Erythroblast (primary cell): Measurements from ENCODE around the gene KDELR3.

Experiments used
- DNase-seq, 2 experiments: peaks; one replicate each; lab custom pipeline; 2025; lab: John Stamatoyannopoulos, UW
- GATA1 ChIP-seq: IDR thresholded peaks from 2 replicates; pipeline ENCODE4 v1.6.1; 2011; ENCODE audit warnings: low read depth, mild to moderate bottlenecking, control low read depth, low read length, moderate library complexity
- POLR2A ChIP-seq: IDR thresholded peaks from 2 replicates; pipeline ENCODE4 v1.6.1; 2011; ENCODE audit warnings: mild to moderate bottlenecking, low read length

Gene KDELR3

GRCh38 chr22:38444783-38445182 is 23.1 kb upstream of the KDELR3 start:
- DNase-seq, result no peak
- TF ChIP-seq GATA1, result no peak
- no peak for TF ChIP-seq POLR2A

DNA sequence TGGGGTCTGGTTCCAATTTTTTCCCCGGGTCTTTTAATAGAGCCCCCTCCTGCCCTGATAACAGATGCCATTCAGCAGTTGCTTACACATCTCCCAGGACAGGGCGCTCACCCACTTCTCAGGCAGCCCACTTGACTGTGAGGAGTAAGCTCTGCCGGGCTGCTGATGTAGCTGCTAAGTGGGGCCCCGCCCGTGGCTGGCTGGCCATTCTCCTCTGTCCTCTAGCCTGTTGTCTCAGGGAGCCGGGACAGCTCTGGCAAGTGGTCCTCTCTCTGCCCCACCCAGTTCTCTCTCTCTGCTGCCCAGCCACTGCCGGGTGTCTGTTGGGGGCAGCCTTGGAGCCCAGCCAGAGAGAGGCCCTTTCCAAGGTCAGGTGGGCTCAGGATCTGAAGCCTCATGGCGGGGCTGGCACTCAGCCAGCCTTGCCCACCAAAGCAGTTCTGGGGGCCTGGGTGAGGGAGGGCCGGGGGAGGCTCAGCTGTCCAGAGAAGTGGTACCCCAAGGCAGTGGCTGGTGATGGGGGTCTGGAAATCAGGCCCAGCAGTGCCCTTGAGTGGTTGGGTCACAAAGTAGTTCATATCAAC is 21.8 kb upstream of the KDELR3 start:
- DNase-seq, result no peak
- TF ChIP-seq POLR2A (no peak), GATA1 (no peak)

DNA sequence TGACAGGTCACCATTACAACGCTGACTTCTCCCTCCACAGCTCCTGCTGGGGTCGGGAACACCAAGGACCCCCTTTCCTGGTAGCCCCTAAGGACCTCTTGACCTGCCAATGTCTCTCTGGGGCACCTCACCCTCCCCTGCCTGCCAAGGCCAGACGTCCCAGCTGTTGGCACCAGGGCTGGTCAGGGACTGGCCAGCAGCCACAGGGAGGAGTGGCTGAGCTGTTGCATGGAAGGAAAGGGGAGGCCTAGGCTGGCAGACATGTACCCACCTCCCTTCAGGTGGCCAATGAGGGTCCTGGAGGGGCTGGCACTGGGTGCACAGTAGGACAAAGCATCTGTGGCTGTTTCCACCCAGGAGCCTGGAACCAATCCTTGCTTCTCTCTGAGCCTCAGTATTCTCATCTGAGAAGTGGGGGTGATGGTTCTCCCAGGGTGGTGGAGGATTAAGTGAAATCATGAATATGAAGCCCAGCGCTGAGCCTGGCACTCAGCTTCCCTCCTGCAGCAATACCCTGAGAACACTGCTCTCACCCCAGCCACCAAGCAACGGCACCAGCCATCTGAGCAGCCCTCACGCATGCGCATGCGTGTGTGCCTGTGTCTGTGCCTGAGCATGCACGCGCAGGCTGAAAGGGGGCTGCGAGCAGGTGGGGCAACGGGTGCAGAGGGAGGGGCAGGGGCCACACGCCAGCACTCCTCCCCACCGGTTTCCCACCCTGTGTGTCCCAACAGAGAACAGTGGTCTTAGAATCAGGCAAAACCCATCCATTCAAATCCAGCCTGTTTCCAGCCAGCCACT is 18.8 kb upstream of the KDELR3 start:
- TF ChIP-seq POLR2A (no peak), GATA1 (no peak)
- DNase-seq, result no peak

- TF ChIP-seq POLR2A, result no peak
- TF ChIP-seq GATA1, result no peak
- no peak for DNase-seq
Observed at GRCh38 chr22:38449776-38450175, 18.1 kb upstream of the KDELR3 start.

DNA sequence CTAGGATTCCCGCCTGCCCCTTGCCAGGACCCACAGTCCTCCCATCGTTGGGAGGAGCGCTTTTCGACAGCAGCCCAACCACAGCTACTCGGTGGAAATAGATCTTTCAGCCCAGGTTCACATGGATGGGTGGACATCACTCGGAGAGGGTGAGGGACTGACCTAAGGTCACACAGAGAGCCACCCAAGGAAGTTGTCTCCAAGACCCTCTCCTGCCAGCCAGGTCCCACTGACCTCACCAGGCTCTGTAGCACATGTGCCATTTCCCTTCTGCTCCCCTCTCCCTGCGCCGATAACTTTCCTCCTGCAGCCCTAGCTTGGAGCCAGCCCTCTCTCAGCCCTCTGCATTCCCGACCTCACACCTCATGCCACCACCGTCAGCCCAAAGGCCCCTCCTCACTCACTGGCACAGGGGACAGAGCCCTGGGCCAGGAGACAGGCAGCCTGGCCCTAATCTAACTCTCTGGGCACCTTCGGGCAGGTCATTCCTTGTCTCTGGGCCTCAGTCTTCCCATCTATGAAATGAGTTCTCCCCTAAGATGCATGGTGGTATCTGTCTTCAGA is 17.6 kb upstream of the KDELR3 start:
- no peak for DNase-seq

GRCh38 chr22:38451404-38451803 is 16.5 kb upstream of the KDELR3 start:
- TF ChIP-seq POLR2A (no peak), GATA1 (no peak)
- DNase-seq, result no peak

More for the DNA sequence above, 17.6 kb upstream of the KDELR3 start:
- TF ChIP-seq POLR2A (no peak), GATA1 (no peak)

DNA sequence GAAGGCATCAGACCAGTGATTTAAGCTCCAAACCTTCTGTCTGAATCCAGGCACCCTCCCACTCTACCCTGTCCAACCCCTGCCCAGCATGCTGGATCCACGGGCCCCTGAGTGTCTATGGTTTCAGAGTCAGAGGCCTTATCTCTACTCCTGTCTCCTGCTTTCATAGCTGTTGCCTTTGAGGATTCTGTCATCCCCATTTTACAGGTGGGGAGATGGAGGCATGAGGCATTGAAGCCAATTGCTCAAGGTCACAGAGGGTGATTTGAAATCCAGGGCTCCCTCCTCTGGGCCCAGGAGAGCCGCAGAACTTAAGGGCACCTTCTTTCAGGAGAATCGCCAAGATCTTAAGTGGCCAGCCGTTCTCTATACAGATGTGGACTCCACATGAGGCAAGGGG is 16.0 kb upstream of the KDELR3 start:
- no peak for TF ChIP-seq POLR2A
- no peak for TF ChIP-seq GATA1
- no peak for DNase-seq

DNA sequence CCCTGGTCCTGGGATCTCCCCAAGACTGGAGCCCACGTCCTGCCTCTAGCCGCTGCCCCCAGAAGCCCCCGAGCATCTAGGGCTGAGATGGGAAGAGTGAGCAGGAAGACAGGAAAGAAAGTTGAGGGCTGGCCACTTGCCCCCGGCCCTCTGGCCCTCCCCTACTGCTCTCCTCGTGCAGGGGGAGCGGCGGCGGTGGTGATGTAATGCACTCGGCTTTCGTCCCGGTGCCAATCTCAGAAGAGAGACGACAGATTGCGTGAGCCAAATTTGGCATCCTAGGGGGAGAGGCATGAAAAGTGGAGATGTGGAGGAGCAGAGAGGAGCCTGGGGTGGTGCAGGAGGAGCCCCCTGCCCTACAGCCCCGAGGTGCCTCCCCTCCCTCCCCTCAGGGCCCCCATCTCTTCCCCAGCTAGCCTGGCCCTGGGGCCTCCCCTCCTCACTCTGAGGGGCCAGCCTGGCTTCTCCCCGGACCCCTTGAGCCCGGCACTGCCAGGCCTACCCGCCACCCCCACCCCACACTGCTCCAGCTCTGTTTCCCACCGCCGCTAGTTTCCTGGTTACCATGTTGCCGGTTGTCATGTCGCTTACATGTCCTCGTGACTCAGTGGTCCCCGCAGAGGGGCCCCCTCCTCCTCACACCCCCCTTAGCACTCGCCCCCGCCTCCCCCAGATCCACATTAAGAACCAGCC is 15.4 kb upstream of the KDELR3 start:
- DNase-seq, result no peak
- TF ChIP-seq GATA1 (no peak), POLR2A (no peak)

DNA sequence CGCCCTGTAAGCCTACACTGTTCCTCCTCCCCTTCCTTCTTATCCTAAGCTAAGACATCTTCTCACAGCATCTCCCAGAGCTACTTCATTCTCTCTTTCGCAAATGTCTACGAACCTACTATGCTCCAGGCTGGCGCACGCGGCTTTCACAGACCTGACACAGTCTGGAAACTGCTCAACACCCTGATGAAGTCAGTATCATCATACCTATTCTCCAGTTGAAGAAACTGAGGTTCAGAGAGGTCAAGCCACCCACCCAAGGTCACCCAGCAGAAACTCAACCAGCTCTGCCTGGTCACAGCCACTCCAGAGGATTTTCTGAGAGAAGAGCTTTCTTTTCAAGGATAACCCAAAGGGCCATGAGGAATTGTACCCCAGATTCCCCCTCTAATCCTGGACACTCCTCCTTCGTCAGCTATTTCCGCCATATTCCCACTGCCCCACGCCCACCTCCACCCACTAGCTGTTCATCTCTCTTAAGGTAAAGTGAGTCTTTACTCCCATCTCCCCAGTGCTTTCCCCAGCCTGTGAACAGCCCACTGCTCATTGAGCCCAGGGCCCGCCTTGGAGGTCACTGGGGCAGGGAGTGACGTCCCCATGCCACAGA is 14.7 kb upstream of the KDELR3 start:
- no peak for TF ChIP-seq GATA1
- no peak for TF ChIP-seq POLR2A
- no peak for DNase-seq

DNA sequence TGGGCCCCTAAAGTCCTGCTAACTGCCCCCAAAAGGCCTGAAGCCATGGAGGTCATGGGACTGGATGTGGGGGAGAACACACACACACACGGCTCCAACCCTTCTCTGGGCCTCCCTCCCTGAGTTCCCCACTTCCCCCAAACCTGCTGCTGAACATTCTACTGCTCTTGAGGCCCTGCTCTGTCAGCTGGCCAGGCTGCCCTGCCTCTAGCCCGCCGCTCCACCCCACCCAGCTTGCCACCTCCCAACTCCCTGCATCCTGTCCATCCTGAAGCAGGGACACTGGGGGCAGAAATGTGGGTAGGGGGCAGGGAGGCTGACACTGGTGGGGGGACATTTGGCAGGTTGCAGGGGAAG is 13.9 kb upstream of the KDELR3 start:
- TF ChIP-seq GATA1, result no peak
- no peak for TF ChIP-seq POLR2A

GRCh38 chr22:38454353-38455075 is 13.4 kb upstream of the KDELR3 start:
- no peak for TF ChIP-seq GATA1
- no peak for TF ChIP-seq POLR2A

More for the DNA sequence above, 13.9 kb upstream of the KDELR3 start:
- DNase-seq, result no peak

GRCh38 chr22:38455076-38455529 is 12.8 kb upstream of the KDELR3 start, which contains the start of gene KCNJ4:
Gene KCNJ4, minus strand, starts transcription at chr22:38455199. Its CDS starts 27,067 bp downstream, at chr22:38428132.
- TF ChIP-seq GATA1 (no peak), POLR2A (no peak)
- DNase-seq, result no peak

More at GRCh38 chr22:38454353-38455075, 13.4 kb upstream of the KDELR3 start:
- DNase-seq, result no peak
